HepG2 (cell line): ENCODE data around the gene SELENOS. TPM values are rescaled to one million over a fixed set of nuclear protein-coding genes. Genes with fewer than 3 reads are reported as not detected.

Experiments used
- ASH2L ChIP-seq: fragments of 300-600, 200-600 bp; sonication (generic); IDR thresholded peaks from 2 replicates; pipeline ENCODE4 v1.7.0; 2017; ENCODE audit warnings: low read depth, mild to moderate bottlenecking, moderate library complexity, mixed read lengths, low read length; ENCODE audit not compliant: insufficient read length
- CBX1 ChIP-seq: IDR thresholded peaks from one replicate; pipeline ENCODE4 v1.6.1; 2016; ENCODE audit warnings: antibody characterized with exemption, low read depth
- HNRNPLL ChIP-seq: fragments of 200-400 bp; formaldehyde crosslinking; IDR thresholded peaks from 2 replicates; pipeline ENCODE4 v1.6.1; 2017; ENCODE audit warnings: mild to moderate bottlenecking, low read depth, low read length; ENCODE audit not compliant: poor library complexity, severe bottlenecking
- HOXD1 ChIP-seq: sonication (generic); formaldehyde crosslinking; IDR thresholded peaks from 2 replicates; pipeline ENCODE4 v1.5.0; 2020; ENCODE audit warnings: missing genetic modification reagents
- IRF2 ChIP-seq: IDR thresholded peaks from 2 replicates; pipeline ENCODE4 v1.6.1; 2018; ENCODE audit warnings: missing genetic modification reagents, missing compliant biosample characterization
- NONO ChIP-seq, 2 experiments: fragments of 450-650 bp in 1 of 2; sonication (generic) in 1 of 2; formaldehyde crosslinking in 1 of 2; IDR thresholded peaks in 1 of 2; conservative IDR thresholded peaks in 1 of 2; 2 replicates each; pipeline versions ENCODE4 v1.6.1 to v1.8.0; 2017 to 2022; ENCODE audit warnings: mild to moderate bottlenecking in 1 of 2, missing genetic modification reagents in 1 of 2, moderate library complexity in 1 of 2
- REL ChIP-seq: sonication (generic); formaldehyde crosslinking; conservative IDR thresholded peaks from 2 replicates; pipeline ENCODE4 v1.8.0; 2022; ENCODE audit warnings: mild to moderate bottlenecking, missing genetic modification reagents, moderate library complexity
- RFXANK ChIP-seq: IDR thresholded peaks from 2 replicates; pipeline ENCODE4 v1.6.1; 2016
- ZNF17 ChIP-seq: sonication (generic); formaldehyde crosslinking; IDR thresholded peaks from 2 replicates; pipeline ENCODE4 v1.5.0; 2020; ENCODE audit warnings: mild to moderate bottlenecking, missing genetic modification reagents
- ZZZ3 ChIP-seq: sonication (generic); formaldehyde crosslinking; IDR thresholded peaks from 2 replicates; pipeline ENCODE4 v1.4.0; 2020; ENCODE audit warnings: missing genetic modification reagents, mild to moderate bottlenecking, borderline replicate concordance
- polyA plus RNA-seq, 8 experiments: library from polyadenylated mRNA; depleted of rRNA in 3 of 8; stranded (reverse) in 7 of 8; unstranded in 1 of 8; fragments of >200 nt; fragmentation: Illumina TruSeq in 4 of 8; extraction: Trizol in 4 of 8; gene quantifications; 2 replicates each; pipeline versions ENCODE4 v1.2.1 to v1.2.3, GENCODE V29; 2011 to 2016; ENCODE audit warnings: low read depth in 4 of 8, missing spikeins in 1 of 8, mixed read lengths in 1 of 8; ENCODE audit not compliant: insufficient read depth in 1 of 8
- total RNA-seq, 5 experiments: library from RNA; depleted of rRNA; stranded (reverse); fragments of >200 nt; fragmentation: Illumina TruSeq; extraction: Trizol; gene quantifications; 2 replicates each; pipeline ENCODE4 v1.2.3, GENCODE V29; 2016; ENCODE audit warnings: low read depth in 1 of 5
- TF ChIP-seq, protein P1 (sequence below), 2 experiments: sonication (generic) in 1 of 2; formaldehyde crosslinking in 1 of 2; IDR thresholded peaks; 2 replicates each; pipeline versions ENCODE4 v1.6.1 to v1.9.0; 2014 to 2022; ENCODE audit warnings: antibody characterized with exemption in 1 of 2, borderline replicate concordance in 1 of 2, inconsistent platforms in 1 of 2, low read depth in 1 of 2, missing genetic modification reagents in 1 of 2

SELENOS gene
- total and polyA plus RNA-seq, 2 of the 13 experiments (the other 11 are each of a cell fraction or from before 2014, with no cell fraction given) = 63.0 to 66.1 TPM

DNA sequence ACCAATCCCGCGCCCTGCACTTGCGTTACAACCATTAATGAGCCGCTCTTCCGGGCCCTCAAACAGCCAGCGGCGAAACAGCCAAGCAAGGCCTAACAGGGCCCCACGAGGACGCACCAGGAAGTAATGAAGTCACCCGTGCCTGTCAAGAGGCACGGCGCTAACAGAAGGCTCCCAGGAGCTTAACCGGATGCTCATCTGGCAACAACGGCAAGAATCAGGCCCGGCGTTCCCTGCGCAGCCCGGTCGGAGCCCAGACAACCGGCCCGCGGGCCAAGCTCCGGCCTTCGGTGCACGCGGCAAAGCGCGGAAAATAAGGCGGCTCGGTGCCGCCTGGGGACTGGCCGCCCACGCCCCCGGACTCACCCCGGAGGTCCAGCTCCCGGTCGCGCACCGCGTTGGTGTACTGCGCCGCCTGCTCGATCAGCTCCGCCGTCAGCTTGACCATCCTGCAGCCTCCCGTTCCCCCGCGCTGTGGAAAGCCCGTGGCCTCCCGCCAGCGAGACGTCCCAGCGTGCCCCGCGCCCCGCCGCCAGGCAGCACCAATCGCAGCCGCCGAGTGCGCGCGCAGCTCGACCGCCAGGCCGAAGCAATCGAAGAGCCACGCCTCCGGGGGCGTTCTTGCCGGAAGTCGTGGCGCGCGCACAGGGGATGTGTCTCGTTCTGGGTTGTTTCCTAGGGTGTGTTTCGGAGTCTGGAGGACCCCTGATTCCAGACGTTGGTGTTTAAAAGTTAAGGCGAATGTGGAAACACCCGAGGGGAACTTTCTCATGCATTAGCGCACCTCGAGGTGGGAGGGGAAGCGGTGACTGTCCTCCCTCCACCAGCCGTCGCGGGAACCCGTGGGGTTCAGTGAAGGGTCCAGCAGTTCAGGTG lies 17.7 kb upstream of the SELENOS start, which contains the start of gene SNRPA1 (continued):
- TF ChIP-seq, protein P1, sequence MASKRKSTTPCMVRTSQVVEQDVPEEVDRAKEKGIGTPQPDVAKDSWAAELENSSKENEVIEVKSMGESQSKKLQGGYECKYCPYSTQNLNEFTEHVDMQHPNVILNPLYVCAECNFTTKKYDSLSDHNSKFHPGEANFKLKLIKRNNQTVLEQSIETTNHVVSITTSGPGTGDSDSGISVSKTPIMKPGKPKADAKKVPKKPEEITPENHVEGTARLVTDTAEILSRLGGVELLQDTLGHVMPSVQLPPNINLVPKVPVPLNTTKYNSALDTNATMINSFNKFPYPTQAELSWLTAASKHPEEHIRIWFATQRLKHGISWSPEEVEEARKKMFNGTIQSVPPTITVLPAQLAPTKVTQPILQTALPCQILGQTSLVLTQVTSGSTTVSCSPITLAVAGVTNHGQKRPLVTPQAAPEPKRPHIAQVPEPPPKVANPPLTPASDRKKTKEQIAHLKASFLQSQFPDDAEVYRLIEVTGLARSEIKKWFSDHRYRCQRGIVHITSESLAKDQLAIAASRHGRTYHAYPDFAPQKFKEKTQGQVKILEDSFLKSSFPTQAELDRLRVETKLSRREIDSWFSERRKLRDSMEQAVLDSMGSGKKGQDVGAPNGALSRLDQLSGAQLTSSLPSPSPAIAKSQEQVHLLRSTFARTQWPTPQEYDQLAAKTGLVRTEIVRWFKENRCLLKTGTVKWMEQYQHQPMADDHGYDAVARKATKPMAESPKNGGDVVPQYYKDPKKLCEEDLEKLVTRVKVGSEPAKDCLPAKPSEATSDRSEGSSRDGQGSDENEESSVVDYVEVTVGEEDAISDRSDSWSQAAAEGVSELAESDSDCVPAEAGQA (IDR thresholded peaks at IDR 0.05; ENCODE audit: low read depth) = peak; percentile 66; the same call in 1 of the 2 replicates
- TF ChIP-seq, protein P1 (CRISPR knock-in tag; IDR thresholded peaks at IDR 0.05; ENCODE audit: borderline replicate concordance) = 0 out of 2 replicates have a peak, but pooled peaks have one; percentile 50
- TF ChIP-seq CBX1 (no peak), IRF2 (CRISPR knock-in tag) (peak; percentile 96), HOXD1 (CRISPR knock-in tag) (peak; percentile 79; the same call in 1 of the 2 replicates), ZNF17 (0 out of 2 replicates have a peak, but pooled peaks have one; percentile 22), ASH2L (peak; percentile 96), HNRNPLL (peak; percentile 74), NONO (IDR thresholded peaks at IDR 0.05) (no peak), NONO (CRISPR knock-in tag; conservative IDR thresholded peaks at IDR 0.05) (peak; percentile 97), RFXANK (CRISPR knock-in tag) (no peak), ZZZ3 (CRISPR knock-in tag) (peak; percentile 92; the same call in 1 of the 2 replicates), REL (CRISPR knock-in tag) (peak; percentile 57; the same call in 1 of the 2 replicates)
